H9 (cell line): ENCODE data around the gene CFAP45. TPM values are rescaled to one million over a fixed set of nuclear protein-coding genes. Genes with fewer than 3 reads are reported as not detected.

Source experiments
- DNase-seq: peaks from one replicate; pipeline ENCODE4 v3.0.0-alpha.2; 2017
- H2AFZ ChIP-seq: one replicate; pipeline ENCODE4 v1.6.1; 2013; ENCODE audit warnings: mild to moderate bottlenecking, low read length, control low read depth, moderate library complexity
- H2AK5ac ChIP-seq: 2 replicates; pipeline ENCODE4 v1.6.1; 2013; ENCODE audit warnings: low read length, control low read depth, mixed read lengths; ENCODE audit not compliant: insufficient read length
- H2BK120ac ChIP-seq: one replicate; pipeline ENCODE4 v1.6.1; 2013; ENCODE audit warnings: low read depth, mild to moderate bottlenecking, low read length, control low read depth, inconsistent platforms; ENCODE audit not compliant: poor library complexity, severe bottlenecking
- H2BK12ac ChIP-seq: 2 replicates; pipeline ENCODE4 v1.6.1; 2013; ENCODE audit warnings: low read length, control low read depth, mixed read lengths, low read depth; ENCODE audit not compliant: insufficient read length
- H2BK15ac ChIP-seq: 2 replicates; pipeline ENCODE4 v1.6.1; 2013; ENCODE audit warnings: low read depth, low read length, control low read depth
- H2BK20ac ChIP-seq: one replicate; pipeline ENCODE4 v1.6.1; 2013; ENCODE audit warnings: low read depth, mild to moderate bottlenecking, low read length, control low read depth, inconsistent platforms; ENCODE audit not compliant: poor library complexity, severe bottlenecking
- H2BK5ac ChIP-seq: 2 replicates; pipeline ENCODE4 v1.6.1; 2013; ENCODE audit warnings: low read length, control low read depth, mixed read lengths; ENCODE audit not compliant: insufficient read length
- H3K14ac ChIP-seq: 2 replicates; pipeline ENCODE4 v1.6.1; 2013; ENCODE audit warnings: low read length, control low read depth; ENCODE audit not compliant: insufficient read depth
- H3K18ac ChIP-seq: 2 replicates; pipeline ENCODE4 v1.6.1; 2013; ENCODE audit warnings: low read depth, mild to moderate bottlenecking, mixed read lengths, low read length, control low read depth; ENCODE audit not compliant: insufficient read length
- H3K23ac ChIP-seq: 2 replicates; pipeline ENCODE4 v1.6.1; 2013; ENCODE audit warnings: low read length, control low read depth, mixed read lengths, low read depth; ENCODE audit not compliant: insufficient read length
- H3K23me2 ChIP-seq: 2 replicates; pipeline ENCODE4 v1.6.1; 2013; ENCODE audit warnings: low read depth, mild to moderate bottlenecking, mixed read lengths, low read length, control low read depth; ENCODE audit not compliant: insufficient read length, poor library complexity, severe bottlenecking
- H3K27ac ChIP-seq: 2 replicates; pipeline ENCODE4 v1.5.1; 2013; ENCODE audit warnings: low read length, control low read depth, mixed read lengths, low read depth; ENCODE audit not compliant: insufficient read length
- H3K27me3 ChIP-seq: 2 replicates; pipeline ENCODE4 v1.6.1; 2013; ENCODE audit warnings: low read length, control low read depth, inconsistent platforms; ENCODE audit not compliant: insufficient read depth
- H3K4ac ChIP-seq: 2 replicates; pipeline ENCODE4 v1.6.1; 2013; ENCODE audit warnings: low read depth, mild to moderate bottlenecking, control low read depth, inconsistent platforms, low read length, moderate library complexity
- H3K4me1 ChIP-seq: 2 replicates; pipeline ENCODE4 v1.6.1; 2013; ENCODE audit warnings: low read length, control low read depth, inconsistent platforms; ENCODE audit not compliant: insufficient read depth
- H3K4me2 ChIP-seq: 2 replicates; pipeline ENCODE4 v1.6.1; 2013; ENCODE audit warnings: low read length, control low read depth, mixed read lengths; ENCODE audit not compliant: insufficient read length, insufficient read depth
- H3K56ac ChIP-seq: 2 replicates; pipeline ENCODE4 v1.6.1; 2013; ENCODE audit warnings: low read depth, mild to moderate bottlenecking, mixed read lengths, low read length, control low read depth; ENCODE audit not compliant: insufficient read length
- H3K79me1 ChIP-seq: 2 replicates; pipeline ENCODE4 v1.6.1; 2013; ENCODE audit warnings: low read depth, mild to moderate bottlenecking, moderate library complexity, low read length, control low read depth, inconsistent platforms; ENCODE audit not compliant: insufficient read depth, poor library complexity, severe bottlenecking
- H3K79me2 ChIP-seq: 2 replicates; pipeline ENCODE4 v1.6.1; 2013; ENCODE audit warnings: low read length, control low read depth, inconsistent platforms; ENCODE audit not compliant: insufficient read depth
- H3K9ac ChIP-seq: 2 replicates; pipeline ENCODE4 v1.6.1; 2013; ENCODE audit warnings: low read length, control low read depth, mixed read lengths; ENCODE audit not compliant: insufficient read length; ENCODE audit errors: extremely low read depth
- H3K9me3 ChIP-seq: one replicate; pipeline ENCODE4 v1.6.1; 2013; ENCODE audit warnings: low read depth, low read length, inconsistent platforms; ENCODE audit not compliant: control insufficient read depth
- H3T11ph ChIP-seq: one replicate; pipeline ENCODE4 v1.6.1; 2013; ENCODE audit warnings: mild to moderate bottlenecking, low read length, control low read depth, inconsistent platforms
- H4K20me1 ChIP-seq: one replicate; pipeline ENCODE4 v1.6.1; 2013; ENCODE audit not compliant: control insufficient read depth, insufficient read length, insufficient read depth
- H4K5ac ChIP-seq: 2 replicates; pipeline ENCODE4 v1.6.1; 2013; ENCODE audit warnings: low read depth, mild to moderate bottlenecking, mixed read lengths, low read length, control low read depth; ENCODE audit not compliant: insufficient read length
- H4K8ac ChIP-seq: replicated peaks from 2 replicates; pipeline ENCODE4 v1.6.1; 2013; ENCODE audit warnings: low read length, control low read depth, mixed read lengths, low read depth; ENCODE audit not compliant: insufficient read length
- H4K91ac ChIP-seq: 2 replicates; pipeline ENCODE4 v1.6.1; 2013; ENCODE audit warnings: low read depth, mild to moderate bottlenecking, moderate library complexity, mixed read lengths, low read length, control low read depth; ENCODE audit not compliant: insufficient read length
- H3K27ac Mint-ChIP-seq, 3 experiments: 2 replicates in 2 of 3; 3 replicates in 1 of 3; pipeline ENCODE4 v1.8.0; 2020 to 2021; ENCODE audit warnings: mixed read lengths in 3 of 3, mild to moderate bottlenecking in 1 of 3, moderate library complexity in 1 of 3
- H3K27me3 Mint-ChIP-seq: 2 replicates; pipeline ENCODE4 v1.8.0; 2021; ENCODE audit warnings: low read depth, mild to moderate bottlenecking, moderate library complexity, mixed read lengths
- H3K36me3 Mint-ChIP-seq, 3 experiments: 2 replicates in 2 of 3; 3 replicates in 1 of 3; pipeline ENCODE4 v1.8.0; 2020 to 2021; ENCODE audit warnings: low read depth in 3 of 3, mixed read lengths in 3 of 3; ENCODE audit not compliant: insufficient read depth in 1 of 3
- H3K4me1 Mint-ChIP-seq, 2 experiments: 2 replicates each; pipeline ENCODE4 v1.8.0; 2020; ENCODE audit warnings: mixed read lengths in 2 of 2
- H3K4me3 Mint-ChIP-seq, 2 experiments: 2 replicates in 1 of 2; 3 replicates in 1 of 2; pipeline ENCODE4 v1.8.0; 2020 to 2021; ENCODE audit warnings: mild to moderate bottlenecking in 2 of 2, mixed read lengths in 2 of 2, moderate library complexity in 1 of 2
- H3K9me3 Mint-ChIP-seq, 2 experiments: 2 replicates in 1 of 2; 3 replicates in 1 of 2; pipeline ENCODE4 v1.8.0; 2020; ENCODE audit warnings: mild to moderate bottlenecking in 2 of 2, mixed read lengths in 2 of 2, moderate library complexity in 1 of 2
- CTCF ChIP-seq: fragments of 200-600 bp; sonication (generic); conservative IDR thresholded peaks from 3 replicates; pipeline ENCODE4 v1.8.0; 2021; ENCODE audit warnings: antibody characterized with exemption, mild to moderate bottlenecking
- WGBS: extraction: QIAGEN DNeasy Blood & Tissue Kit; methylation state at CpG from one replicate; pipeline ENCODE4 v1.1.7; 2013; ENCODE audit warnings: missing lambda C conversion rate, low lambda C conversion rate, mixed read lengths; ENCODE audit not compliant: insufficient read length; ENCODE audit errors: extremely low coverage; 5-methylcytosine and 5-hydroxymethylcytosine counted together
- total RNA-seq: library from RNA; stranded (reverse); gene quantifications from 2 replicates; pipeline ENCODE4 v1.2.1, GENCODE V29; 2021

The CFAP45 gene
- total RNA-seq, 1 experiment from 2014 or later, result 0.85 TPM

GRCh38 chr1:159895836-159896545 lies 4.0 kb downstream of the CFAP45 start:
- Histone ChIP-seq H2AK5ac (no peak overlapping the region), H2BK5ac (no peak overlapping the region), H3K4me2 (no peak overlapping the region), H3K23me2 (peaks cover 4% of the 10 kb centered on the region), H3K4me1 (no peaks in the 10 kb centered on the region; the same call in 1 of the 2 replicates), H3K14ac (no peak overlapping the region), H2BK20ac (no peak overlapping the region), H4K8ac (no peak overlapping the region), H4K5ac (no peak overlapping the region), H2BK120ac (no peak overlapping the region), H3K79me1 (no peaks in the 10 kb centered on the region), H3K23ac (no peak overlapping the region), H3K27ac (no peak overlapping the region), H3K9ac (no peak overlapping the region), H3K4ac (no peak overlapping the region), H3K27me3 (no peaks in the 10 kb centered on the region), H3K18ac (no peak overlapping the region), H2BK15ac (no peak overlapping the region), H3T11ph (no peak overlapping the region), H2BK12ac (no peak overlapping the region), H4K20me1 (no peaks in the 10 kb centered on the region), H2AFZ (no peak overlapping the region), H3K79me2 (no peaks in the 10 kb centered on the region), H4K91ac (no peak overlapping the region), H3K9me3 (no peaks in the 10 kb centered on the region), H3K56ac (no peak overlapping the region)
- TF ChIP-seq CTCF, result no peak
- peaks cover 28% of the 10 kb centered on the region for H3K27me3 Mint-ChIP-seq
- H3K36me3 Mint-ChIP-seq, result no peaks in the 10 kb centered on the region
- no peak for DNase-seq
- peaks cover 18% of the 10 kb centered on the region in 2 experiments for H3K4me1 Mint-ChIP-seq
- no peak overlapping the region for H3K4me3 Mint-ChIP-seq
- no peaks in the 10 kb centered on the region; a peak in 2 of 5 replicates for H3K9me3 Mint-ChIP-seq
- WGBS, result no CpG with 5 or more reads among the region's 6 CpGs
- H3K27ac Mint-ChIP-seq, result no peak overlapping the region; a peak in 1 of 7 replicates
